ENCODE results near the gene MTRF1. TPM values are rescaled to one million over a fixed set of nuclear protein-coding genes. Genes with fewer than 3 reads are reported as not detected.

The MTRF1 gene
- total RNA-seq (2022; extraction: Qiagen RNA extraction; ENCODE audit: low read depth) = 4.2 to 7.2 TPM (median 5.8 TPM) in 5 replicates

DNA sequence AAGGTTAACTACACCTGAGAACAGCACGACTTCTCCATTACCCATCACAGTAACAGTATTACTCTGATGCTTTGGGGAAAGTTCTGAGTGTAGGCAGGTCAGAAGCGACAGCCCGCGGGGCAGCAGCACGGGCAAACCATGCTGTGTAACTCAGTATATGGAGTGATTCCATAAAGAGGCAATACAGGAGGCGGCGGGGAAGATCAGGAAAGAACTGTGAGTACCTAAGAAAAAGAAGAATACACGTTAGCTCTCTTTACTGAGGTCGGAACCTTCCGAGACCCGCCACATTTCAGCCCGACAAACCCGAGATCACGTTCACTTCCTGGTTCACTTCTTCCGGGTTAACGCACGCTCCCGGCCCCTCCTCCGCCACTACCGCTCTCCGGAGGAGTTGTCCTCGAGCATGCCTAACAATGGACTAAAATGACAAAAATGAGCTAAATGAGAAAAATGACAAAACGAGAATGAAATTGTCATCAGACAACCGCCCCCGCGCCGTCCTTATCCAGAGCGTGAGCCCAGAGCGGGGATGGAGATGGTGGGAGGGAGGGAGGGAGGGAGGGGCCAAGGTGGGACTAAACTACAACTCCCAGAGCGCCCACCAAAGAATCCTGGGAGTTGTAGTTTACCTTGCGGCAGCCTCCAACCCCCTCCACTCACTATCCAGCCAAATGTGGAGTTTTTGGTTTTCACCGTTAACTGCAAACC lies at the start of gene MTRF1:
Gene MTRF1 (minus strand): TSS at position 316 of the 711 bp plus-strand sequence. CDS start 2,669 bp downstream, outside the sequence.

GRCh38 chr13:41310963-41311405 lies 47.6 kb upstream of the MTRF1 start, which contains the start of gene NAA16:
Gene NAA16, plus strand, starts transcription at chr13:41311267. Its CDS starts 262 bp downstream, at chr13:41311529.

GRCh38 chr13:41193919-41194824 lies 69.2 kb downstream of the MTRF1 start, which contains the start of gene KBTBD7:
Gene KBTBD7, minus strand, starts transcription at chr13:41194569. Its CDS starts 312 bp downstream, at chr13:41194257.

Other genes with a start within 250 kb of the MTRF1 start
- 29.8 to 39.5 TPM (median 36.8 TPM) in 5 replicates for gene ELF1, start 244.3 kb downstream of the MTRF1 start, total RNA-seq (2022; extraction: Qiagen RNA extraction; ENCODE audit: low read depth)
- 7.8 to 10.4 TPM (median 8.1 TPM) in 5 replicates for gene WBP4, start 202.1 kb downstream of the MTRF1 start, total RNA-seq (2022; extraction: Qiagen RNA extraction; ENCODE audit: low read depth)
- 3.8 to 5.8 TPM (median 5.0 TPM) in 5 replicates for gene KBTBD6, start 130.8 kb downstream of the MTRF1 start, total RNA-seq (2022; extraction: Qiagen RNA extraction; ENCODE audit: low read depth)
- gene KBTBD7, start 69.0 kb downstream of the MTRF1 start, total RNA-seq (2022; extraction: Qiagen RNA extraction; ENCODE audit: low read depth) = 2.0 to 2.8 TPM (median 2.4 TPM) in 5 replicates
- 6.4 to 8.9 TPM (median 7.5 TPM) in 5 replicates for gene NAA16, start 47.7 kb upstream of the MTRF1 start, total RNA-seq (2022; extraction: Qiagen RNA extraction; ENCODE audit: low read depth)
- gene RGCC, start 194.0 kb upstream of the MTRF1 start, total RNA-seq (2022; extraction: Qiagen RNA extraction; ENCODE audit: low read depth) = 2.4 to 4.2 TPM (median 3.7 TPM) in 5 replicates

Data from A549 treated with GW870086 at 1 μM for 4 hours (cell line).